Fibroblast of lung (primary cell): ENCODE data around the gene LRRC26. TPM values are rescaled to one million over a fixed set of nuclear protein-coding genes. Genes with fewer than 3 reads are reported as not detected.
A peak's percentile ranks its signal among the peaks of the same experiment; 100 is the strongest.

Source experiments
- DNase-seq, 2 donors: peaks; one replicate each; pipeline versions ENCODE4 v3.0.0 to v3.0.0-alpha.2; 2010; ENCODE audit warnings: low read depth in 2 of 2
- H2AFZ ChIP-seq: 2 replicates; pipeline ENCODE4 v1.5.1; 2012; ENCODE audit warnings: low read length, control low read depth, inconsistent platforms
- H3K27ac ChIP-seq: 2 replicates; pipeline ENCODE4 v1.5.1; 2011; ENCODE audit warnings: low read length, control low read depth; ENCODE audit not compliant: insufficient read depth
- H3K27me3 ChIP-seq: 2 replicates; pipeline ENCODE4 v1.5.1; 2011; ENCODE audit warnings: mild to moderate bottlenecking, low read length; ENCODE audit not compliant: control insufficient read depth, insufficient read depth
- H3K36me3 ChIP-seq: 2 replicates; pipeline ENCODE4 v1.5.1; 2011; ENCODE audit warnings: low read length; ENCODE audit not compliant: control insufficient read depth, insufficient read depth
- H3K4me1 ChIP-seq: 2 replicates; pipeline ENCODE4 v1.5.1; 2011; ENCODE audit warnings: low read length; ENCODE audit not compliant: control insufficient read depth, insufficient read depth; ENCODE audit errors: extremely low read depth
- H3K4me2 ChIP-seq: 2 replicates; pipeline ENCODE4 v1.5.1; 2011; ENCODE audit warnings: low read length, control low read depth; ENCODE audit not compliant: insufficient read depth; ENCODE audit errors: extremely low read depth
- H3K4me3 ChIP-seq, 4 experiments: fragments of 200-600 bp in 1 of 4; sonication (generic) in 1 of 4; replicated peaks in 1 of 4; 2 replicates each; pipeline ENCODE4 v1.5.1; 2011 to 2016; ENCODE audit warnings: low read length in 4 of 4, low read depth in 3 of 4, mild to moderate bottlenecking in 3 of 4, control low read depth in 2 of 4, inconsistent platforms in 1 of 4, mixed read lengths in 1 of 4; ENCODE audit not compliant: insufficient read depth in 1 of 4; ENCODE audit errors: control extremely low read depth in 1 of 4
- H3K79me2 ChIP-seq: 2 replicates; pipeline ENCODE4 v1.5.1; 2012; ENCODE audit warnings: mild to moderate bottlenecking, low read length, inconsistent platforms; ENCODE audit not compliant: control insufficient read depth, insufficient read depth
- H3K9ac ChIP-seq: 2 replicates; pipeline ENCODE4 v1.5.1; 2011; ENCODE audit warnings: mild to moderate bottlenecking, low read length, control low read depth; ENCODE audit not compliant: insufficient read depth
- H3K9me3 ChIP-seq: 2 replicates; pipeline ENCODE4 v1.5.1; 2012; ENCODE audit warnings: low read depth, low read length; ENCODE audit not compliant: control insufficient read depth, insufficient read depth
- H4K20me1 ChIP-seq: 2 replicates; pipeline ENCODE4 v1.5.1; 2011; ENCODE audit warnings: low read length; ENCODE audit not compliant: control insufficient read depth, insufficient read depth; ENCODE audit errors: extremely low read depth
- CTCF ChIP-seq, 2 donors: IDR thresholded peaks in 1 of 2; conservative IDR thresholded peaks in 1 of 2; 1 replicate in 1 of 2; 2 replicates in 1 of 2; pipeline ENCODE4 v1.5.1; 2011 to 2012; ENCODE audit warnings: low read length in 2 of 2, control low read depth in 1 of 2, inconsistent platforms in 1 of 2, low read depth in 1 of 2, mild to moderate bottlenecking in 1 of 2
- EZH2 ChIP-seq: IDR thresholded peaks from 2 replicates; pipeline ENCODE4 v1.5.1; 2012; ENCODE audit warnings: low read length, control low read depth, mild to moderate bottlenecking; ENCODE audit errors: missing control alignments
- polyA plus RNA-seq, 2 donors: library from polyadenylated mRNA; depleted of rRNA in 1 of 2; stranded (reverse) in 1 of 2; unstranded in 1 of 2; fragments of >200 nt; gene quantifications; 2 replicates each; pipeline ENCODE4 v1.2.1, GENCODE V29; 2011 to 2012; ENCODE audit warnings: missing spikeins in 1 of 2
- total RNA-seq: library from RNA; depleted of rRNA; stranded (reverse); fragments of >200 nt; gene quantifications from 2 replicates; pipeline ENCODE4 v1.2.1, GENCODE V29; 2014

LRRC26 gene
- total and polyA plus RNA-seq, 2 donors (not counting 1 experiment from before 2014, with no cell fraction given) = not detected

- Histone ChIP-seq H3K4me1 (peaks cover 2% of the 10 kb centered on the region), H3K4me3 (no peak overlapping the region), H3K9ac (no peak overlapping the region), H3K27me3 (no peaks in the 10 kb centered on the region), H3K4me2 (no peak overlapping the region), H3K9me3 (no peaks in the 10 kb centered on the region), H3K36me3 (peaks cover 21% of the 10 kb centered on the region), H3K79me2 (no peaks in the 10 kb centered on the region), H2AFZ (no peak overlapping the region), H4K20me1 (no peaks in the 10 kb centered on the region), H3K27ac (no peak overlapping the region)
- DNase-seq = peak; percentile 18 to 26
- TF ChIP-seq EZH2 (no peak), CTCF (conservative IDR thresholded peaks at IDR 0.05 in 1 of 2, IDR thresholded peaks at IDR 0.05 in 1 of 2; ENCODE audit: low read depth in 1 of 2, low read length in 2 of 2) (peak; percentile 29 to 65)
These were observed 6.7 kb upstream of the LRRC26 start for GRCh38 chr9:137176302-137177182.

- DNase-seq = no peak
- no peaks in the 10 kb centered on the region for H4K20me1 ChIP-seq
- TF ChIP-seq EZH2 = peak; percentile 25
- TF ChIP-seq CTCF (conservative IDR thresholded peaks at IDR 0.05 in 1 of 2, IDR thresholded peaks at IDR 0.05 in 1 of 2; ENCODE audit: low read depth in 1 of 2, low read length in 2 of 2) = peak in 1 of 2 donors; percentile 19
- H3K4me2 ChIP-seq = no peak overlapping the region
- no peak overlapping the region for H3K9ac ChIP-seq
- no peak overlapping the region for H3K27ac ChIP-seq
- peaks cover 2% of the 10 kb centered on the region for H3K4me1 ChIP-seq
- peaks cover 11% of the 10 kb centered on the region for H3K36me3 ChIP-seq
- no peak overlapping the region for H2AFZ ChIP-seq
- H3K9me3 ChIP-seq = no peaks in the 10 kb centered on the region
- H3K79me2 ChIP-seq = no peaks in the 10 kb centered on the region
- H3K27me3 ChIP-seq = peaks cover 3% of the 10 kb centered on the region
- no peak overlapping the region for H3K4me3 ChIP-seq
These were observed 5.6 kb upstream of the LRRC26 start for GRCh38 chr9:137175345-137175961.

GRCh38 chr9:137174722-137175293 is 5.0 kb upstream of the LRRC26 start:
- no peak overlapping the region for H3K9ac ChIP-seq
- no peaks in the 10 kb centered on the region for H3K79me2 ChIP-seq
- H3K27me3 ChIP-seq = peaks cover 10% of the 10 kb centered on the region
- H2AFZ ChIP-seq = no peak overlapping the region
- H3K4me3 ChIP-seq = no peak overlapping the region
- no peak overlapping the region for H3K4me2 ChIP-seq
- H3K9me3 ChIP-seq = no peaks in the 10 kb centered on the region
- H3K36me3 ChIP-seq = peaks cover 6% of the 10 kb centered on the region
- no peak for DNase-seq
- TF ChIP-seq EZH2 (no peak), CTCF (conservative IDR thresholded peaks at IDR 0.05 in 1 of 2, IDR thresholded peaks at IDR 0.05 in 1 of 2; ENCODE audit: low read depth in 1 of 2, low read length in 2 of 2) (no peak)
- H4K20me1 ChIP-seq = no peaks in the 10 kb centered on the region
- peaks cover 2% of the 10 kb centered on the region for H3K4me1 ChIP-seq
- H3K27ac ChIP-seq = no peak overlapping the region
